ENCODE measurements around the gene SLIT3.

DNA sequence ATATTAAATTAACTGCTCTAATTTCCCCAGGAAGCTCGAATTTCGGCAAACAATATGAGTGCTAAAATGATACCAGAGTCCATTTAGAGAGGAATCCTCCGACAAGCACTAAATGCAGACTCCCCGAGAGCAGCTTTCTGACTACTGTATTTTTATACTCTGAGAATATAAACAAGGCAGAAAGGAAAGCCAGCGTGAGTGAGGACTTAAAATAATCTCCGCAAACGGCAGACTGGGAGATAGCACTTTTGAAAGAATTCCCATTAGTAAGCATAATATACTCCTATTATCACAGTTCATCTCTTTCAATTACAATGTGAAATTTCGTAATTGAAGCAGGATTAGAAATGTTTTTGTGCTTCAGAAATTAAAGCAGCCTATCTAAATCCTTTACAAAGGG, 452.4 kb downstream of the SLIT3 start:
- TF ChIP-seq GATA2 (IDR thresholded peaks at IDR 0.05; ENCODE audit: low read depth, low read length) (no peak), GATA3 (IDR thresholded peaks at IDR 0.05; ENCODE audit: low read depth, low read length) (no peak)

Data from SH-SY5Y (cell line).